HepG2 (cell line): ENCODE measurements around the gene ATP8A2. TPM values are rescaled to one million over a fixed set of nuclear protein-coding genes. Genes with fewer than 3 reads are reported as not detected.

Source experiments
- ATAC-seq: fragments of 200-7000 bp; cut with Tn5 transposase; 3 replicates; pipeline ENCODE4 v1.9.1; 2020; ENCODE audit warnings: mild to moderate bottlenecking, moderate library complexity
- BruUV-seq: library from RNA; stranded (reverse); fragments of 400-500 nt; replicated peaks from 2 replicates; lab custom pipeline; 2021; lab: Mats Ljungman, UMichigan
- CTCF ChIA-PET: fragments of 300-600 bp; formaldehyde crosslinking; extraction: SDS; loops from one replicate; lab custom pipeline; 2021; ENCODE audit warnings: low total read pairs, inconsistent platforms, low intra/inter-chr PET ratio; lab: Yijun Ruan, JAX
- POLR2A ChIA-PET: fragments of 350-600 bp; sonication (Branson Sonifier 250); formaldehyde crosslinking; loops from one replicate; lab custom pipeline; 2020; ENCODE audit warnings: antibody characterized with exemption, inconsistent platforms; lab: Yijun Ruan, JAX
- DNase-seq: peaks from one replicate; pipeline ENCODE4 v3.0.0-alpha.2; 2015; ENCODE audit warnings: low spot score
- FAIRE-seq: peaks from 3 replicates; lab custom pipeline; 2011; peaks lifted over from hg19 to GRCh38; lab: Jason Lieb, UNC
- H2AFZ ChIP-seq: one replicate; pipeline ENCODE4 v1.6.1; 2011; ENCODE audit warnings: low read length, inconsistent platforms
- H3K27ac ChIP-seq: fragments of 300-600 bp; 3 replicates; pipeline ENCODE4 v1.8.0; 2011; ENCODE audit warnings: mixed run types, mild to moderate bottlenecking, mixed read lengths, low read length, inconsistent platforms; ENCODE audit not compliant: insufficient read depth; ENCODE audit errors: extremely low read length
- H3K27me3 ChIP-seq, 2 experiments: fragments of 200-600 bp in 1 of 2; 2 replicates in 1 of 2; 3 replicates in 1 of 2; pipeline versions ENCODE4 v1.6.0 to v1.8.0; 2011; ENCODE audit warnings: low read length in 2 of 2, mild to moderate bottlenecking in 2 of 2, moderate library complexity in 2 of 2, inconsistent platforms in 1 of 2; ENCODE audit not compliant: insufficient read depth in 2 of 2, control insufficient read depth in 1 of 2
- H3K36me3 ChIP-seq, 2 experiments: fragments of 200-600 bp in 1 of 2; replicated peaks in 1 of 2; 2 replicates in 1 of 2; 3 replicates in 1 of 2; pipeline versions ENCODE4 v1.5.1 to v1.8.0; 2011; ENCODE audit warnings: low read length in 2 of 2, inconsistent platforms in 1 of 2; ENCODE audit not compliant: insufficient read depth in 2 of 2, control insufficient read depth in 1 of 2
- H3K4me1 ChIP-seq: 2 replicates; pipeline ENCODE4 v1.5.1; 2012; ENCODE audit warnings: low read length, inconsistent platforms; ENCODE audit not compliant: insufficient read depth
- H3K4me2 ChIP-seq: 2 replicates; pipeline ENCODE4 v1.6.0; 2011; ENCODE audit warnings: low read depth, low read length, inconsistent platforms
- H3K4me3 ChIP-seq, 3 experiments: fragments of 200-600 bp in 1 of 3; sonication (generic), shearing (Covaris generic) in 1 of 3; replicated peaks in 1 of 3; 2 replicates each; pipeline ENCODE4 v1.5.1; 2011 to 2016; ENCODE audit warnings: low read length in 3 of 3, inconsistent platforms in 2 of 3, low read depth in 2 of 3, mild to moderate bottlenecking in 2 of 3, control low read depth in 1 of 3, mixed read lengths in 1 of 3; ENCODE audit not compliant: insufficient read depth in 1 of 3
- H3K79me2 ChIP-seq: one replicate; pipeline ENCODE4 v1.6.1; 2011; ENCODE audit warnings: low read length, inconsistent platforms; ENCODE audit not compliant: insufficient read depth
- H3K9ac ChIP-seq: 2 replicates; pipeline ENCODE4 v1.6.0; 2011; ENCODE audit warnings: mild to moderate bottlenecking, low read depth, low read length, inconsistent platforms; ENCODE audit not compliant: insufficient read depth
- H3K9me3 ChIP-seq: 2 replicates; pipeline ENCODE4 v1.5.1; 2012; ENCODE audit warnings: mild to moderate bottlenecking, low read length
- H4K20me1 ChIP-seq: 2 replicates; pipeline ENCODE4 v1.6.0; 2011; ENCODE audit warnings: inconsistent platforms, mild to moderate bottlenecking, low read length, moderate library complexity; ENCODE audit not compliant: insufficient read depth
- BHLHE40 ChIP-seq: IDR thresholded peaks from 2 replicates; pipeline ENCODE4 v1.6.1; 2011; ENCODE audit warnings: low read length, improper control_type of control experiment
- FOXK2 ChIP-seq: fragments of 450-650 bp; IDR thresholded peaks from 2 replicates; pipeline ENCODE4 v1.6.1; 2016
- IRX3 ChIP-seq: sonication (generic); formaldehyde crosslinking; IDR thresholded peaks from 2 replicates; pipeline ENCODE4 v1.8.1; 2023; ENCODE audit warnings: mild to moderate bottlenecking, low read depth, missing genetic modification reagents, borderline replicate concordance
- JARID2 ChIP-seq: sonication (generic); formaldehyde crosslinking; IDR thresholded peaks from 2 replicates; pipeline ENCODE4 v1.8.1; 2023; ENCODE audit warnings: missing genetic modification reagents, inconsistent platforms; ENCODE audit not compliant: insufficient replicate concordance
- JUNB ChIP-seq: sonication (generic); formaldehyde crosslinking; IDR thresholded peaks from 2 replicates; pipeline ENCODE4 v1.8.0; 2022; ENCODE audit warnings: missing genetic modification reagents, mild to moderate bottlenecking, borderline replicate concordance
- KLF12 ChIP-seq: sonication (generic); formaldehyde crosslinking; IDR thresholded peaks from 2 replicates; pipeline ENCODE4 v1.4.0; 2020; ENCODE audit warnings: missing genetic modification reagents, borderline replicate concordance
- RNF2 ChIP-seq: fragments of 450-650 bp; conservative IDR thresholded peaks from 2 replicates; pipeline ENCODE4 v1.6.1; 2016; ENCODE audit warnings: low read depth
- SP140L ChIP-seq: sonication (generic); formaldehyde crosslinking; IDR thresholded peaks from 2 replicates; pipeline ENCODE4 v1.4.0; 2020; ENCODE audit warnings: missing genetic modification reagents, borderline replicate concordance
- U2AF1 ChIP-seq: fragments of 200-400 bp; formaldehyde crosslinking; optimal IDR thresholded peaks from 2 replicates; pipeline ENCODE3; 2017; ENCODE audit warnings: mild to moderate bottlenecking, low read depth, low read length
- ZKSCAN5 ChIP-seq: sonication (generic); formaldehyde crosslinking; IDR thresholded peaks from 2 replicates; pipeline ENCODE4 v1.5.1; 2020; ENCODE audit warnings: mild to moderate bottlenecking, missing genetic modification reagents
- ZNF224 ChIP-seq: sonication (generic); formaldehyde crosslinking; IDR thresholded peaks from 2 replicates; pipeline ENCODE4 v1.5.0; 2020; ENCODE audit warnings: mild to moderate bottlenecking, missing genetic modification reagents
- ZNF33B ChIP-seq: sonication (generic); formaldehyde crosslinking; IDR thresholded peaks from 2 replicates; pipeline ENCODE4 v1.5.1; 2020; ENCODE audit warnings: mild to moderate bottlenecking, missing genetic modification reagents
- ZNF460 ChIP-seq: sonication (generic); formaldehyde crosslinking; IDR thresholded peaks from 2 replicates; pipeline ENCODE4 v1.5.1; 2020; ENCODE audit warnings: missing genetic modification reagents, mild to moderate bottlenecking, borderline replicate concordance
- ZNF703 ChIP-seq: sonication (generic); formaldehyde crosslinking; IDR thresholded peaks from 2 replicates; pipeline ENCODE4 v1.5.1; 2020; ENCODE audit warnings: missing genetic modification reagents, mild to moderate bottlenecking, moderate library complexity, borderline replicate concordance
- ZNF777 ChIP-seq: sonication (generic); formaldehyde crosslinking; IDR thresholded peaks from 2 replicates; pipeline ENCODE4 v1.4.0; 2020; ENCODE audit warnings: missing genetic modification reagents
- ZZZ3 ChIP-seq: sonication (generic); formaldehyde crosslinking; IDR thresholded peaks from 2 replicates; pipeline ENCODE4 v1.4.0; 2020; ENCODE audit warnings: missing genetic modification reagents, mild to moderate bottlenecking, borderline replicate concordance
- in situ Hi-C: cut with HindIII; loops from 2 replicates; pipeline ENCODE4 v1.10.0; 2017; ENCODE audit warnings: low pct_unique_long_range_greater_than_20kb; ENCODE audit not compliant: extremely low pct_ligation_motif_present
- intact Hi-C: fragments of 100-400 bp; cut with micrococcal nuclease; formaldehyde crosslinking; loops from one replicate; pipeline ENCODE4 v1.10.0; 2022; ENCODE audit not compliant: unreplicated experiment
- polyA plus RNA-seq, 8 experiments: library from polyadenylated mRNA; depleted of rRNA in 3 of 8; stranded (reverse) in 7 of 8; unstranded in 1 of 8; fragments of >200 nt; fragmentation: Illumina TruSeq in 4 of 8; extraction: Trizol in 4 of 8; gene quantifications; 2 replicates each; pipeline versions ENCODE4 v1.2.1 to v1.2.3, GENCODE V29; 2011 to 2016; ENCODE audit warnings: low read depth in 4 of 8, missing spikeins in 1 of 8, mixed read lengths in 1 of 8; ENCODE audit not compliant: insufficient read depth in 1 of 8
- total RNA-seq, 5 experiments: library from RNA; depleted of rRNA; stranded (reverse); fragments of >200 nt; fragmentation: Illumina TruSeq; extraction: Trizol; gene quantifications; 2 replicates each; pipeline ENCODE4 v1.2.3, GENCODE V29; 2016; ENCODE audit warnings: low read depth in 1 of 5
- TF ChIP-seq, protein P1 (sequence below): sonication (generic); formaldehyde crosslinking; IDR thresholded peaks from 2 replicates; pipeline ENCODE4 v1.4.0; 2020; ENCODE audit warnings: mild to moderate bottlenecking, missing genetic modification reagents, borderline replicate concordance
- TF ChIP-seq, protein P2 (sequence below): IDR thresholded peaks from 2 replicates; pipeline ENCODE4 v1.6.1; 2016; ENCODE audit warnings: low read depth, control low read depth
- TF ChIP-seq, protein P3 (sequence below): sonication (generic); formaldehyde crosslinking; IDR thresholded peaks from 2 replicates; pipeline ENCODE4 v1.5.0; 2020; ENCODE audit warnings: mild to moderate bottlenecking, missing genetic modification reagents

ATP8A2 gene
- total and polyA plus RNA-seq, 2 of the 13 experiments (the other 11 are each of a cell fraction or from before 2014, with no cell fraction given): 0.09 TPM; not detected in 1

DNA sequence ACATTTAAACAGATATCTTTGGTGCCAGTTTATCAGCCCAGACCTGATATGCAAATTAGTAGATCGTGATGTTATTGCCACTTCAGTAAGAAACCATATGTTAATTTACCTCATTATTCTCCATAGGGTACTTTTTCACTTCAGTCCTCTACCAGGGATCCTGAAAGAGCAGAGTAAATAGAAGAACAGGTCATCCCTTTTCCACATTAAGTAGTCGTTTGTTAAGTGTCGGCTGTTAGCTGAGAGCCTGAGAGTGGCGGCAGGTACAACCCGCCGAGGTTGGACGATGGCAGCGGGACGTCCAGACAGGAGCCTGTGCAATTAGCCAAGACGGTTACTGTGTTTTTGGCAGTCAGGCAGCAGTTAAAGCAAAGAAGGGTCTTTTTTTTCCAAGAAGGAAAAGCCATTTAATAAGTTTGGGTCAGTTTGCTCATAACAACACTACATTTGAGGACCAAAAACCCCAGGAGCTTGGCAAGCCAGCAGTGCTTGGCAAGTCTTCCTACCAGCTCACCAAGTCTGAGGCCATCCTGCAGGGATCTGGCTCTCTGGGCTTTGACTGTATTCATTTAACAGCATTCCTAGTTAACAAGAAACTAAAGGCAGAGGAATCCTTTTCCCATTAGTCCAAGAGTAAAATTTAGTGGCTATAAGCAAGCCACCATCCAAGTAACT lies 448.2 kb downstream of the ATP8A2 start (continued):
- TF ChIP-seq RNF2 (no peak), ZKSCAN5 (CRISPR knock-in tag) (no peak), KLF12 (no peak), U2AF1 (no peak), JUNB (no peak)
- TF ChIP-seq, protein P1, sequence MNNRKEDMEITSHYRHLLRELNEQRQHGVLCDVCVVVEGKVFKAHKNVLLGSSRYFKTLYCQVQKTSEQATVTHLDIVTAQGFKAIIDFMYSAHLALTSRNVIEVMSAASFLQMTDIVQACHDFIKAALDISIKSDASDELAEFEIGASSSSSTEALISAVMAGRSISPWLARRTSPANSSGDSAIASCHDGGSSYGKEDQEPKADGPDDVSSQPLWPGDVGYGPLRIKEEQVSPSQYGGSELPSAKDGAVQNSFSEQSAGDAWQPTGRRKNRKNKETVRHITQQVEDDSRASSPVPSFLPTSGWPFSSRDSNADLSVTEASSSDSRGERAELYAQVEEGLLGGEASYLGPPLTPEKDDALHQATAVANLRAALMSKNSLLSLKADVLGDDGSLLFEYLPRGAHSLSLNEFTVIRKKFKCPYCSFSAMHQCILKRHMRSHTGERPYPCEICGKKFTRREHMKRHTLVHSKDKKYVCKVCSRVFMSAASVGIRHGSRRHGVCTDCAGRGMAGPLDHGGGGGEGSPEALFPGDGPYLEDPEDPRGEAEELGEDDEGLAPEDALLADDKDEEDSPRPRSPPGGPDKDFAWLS (CRISPR knock-in tag): no peak

DNA sequence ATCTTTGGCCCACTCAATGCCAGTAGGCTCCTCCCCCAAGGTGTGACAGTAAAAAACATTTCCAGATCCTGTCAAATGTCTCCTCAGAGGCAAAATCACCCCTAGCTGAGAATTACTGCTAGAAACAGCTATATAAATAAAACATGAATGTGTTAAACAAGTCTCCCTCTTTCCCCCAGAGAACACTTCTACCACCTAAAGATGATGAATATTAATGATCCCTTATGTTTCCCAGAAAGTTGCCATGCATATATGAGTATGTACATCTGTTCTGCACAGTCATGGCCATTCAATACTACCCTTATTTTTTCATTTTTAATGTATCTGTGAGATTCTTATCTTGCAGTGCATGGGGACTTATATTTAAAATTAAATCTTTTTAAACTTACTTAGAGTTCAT lies 450.0 kb downstream of the ATP8A2 start:
- Histone ChIP-seq H3K4me3 (no peak overlapping the region), H3K27ac (no peak overlapping the region), H3K9ac (no peak overlapping the region), H3K9me3 (no peaks in the 10 kb centered on the region), H3K79me2 (no peaks in the 10 kb centered on the region), H4K20me1 (no peaks in the 10 kb centered on the region), H2AFZ (no peak overlapping the region), H3K36me3 (no peaks in the 10 kb centered on the region), H3K4me2 (no peak overlapping the region), H3K27me3 (no peaks in the 10 kb centered on the region), H3K4me1 (no peaks in the 10 kb centered on the region)
- in situ Hi-C loops: no loop called here
- TF ChIP-seq ZNF460 (CRISPR knock-in tag) (no peak), SP140L (no peak), ZNF33B (no peak), FOXK2 (no peak), ZNF777 (no peak), ZNF703 (CRISPR knock-in tag) (no peak), ZNF224 (no peak), IRX3 (CRISPR knock-in tag) (no peak), ZZZ3 (CRISPR knock-in tag) (no peak), JARID2 (no peak), BHLHE40 (no peak)
- TF ChIP-seq, protein P2, sequence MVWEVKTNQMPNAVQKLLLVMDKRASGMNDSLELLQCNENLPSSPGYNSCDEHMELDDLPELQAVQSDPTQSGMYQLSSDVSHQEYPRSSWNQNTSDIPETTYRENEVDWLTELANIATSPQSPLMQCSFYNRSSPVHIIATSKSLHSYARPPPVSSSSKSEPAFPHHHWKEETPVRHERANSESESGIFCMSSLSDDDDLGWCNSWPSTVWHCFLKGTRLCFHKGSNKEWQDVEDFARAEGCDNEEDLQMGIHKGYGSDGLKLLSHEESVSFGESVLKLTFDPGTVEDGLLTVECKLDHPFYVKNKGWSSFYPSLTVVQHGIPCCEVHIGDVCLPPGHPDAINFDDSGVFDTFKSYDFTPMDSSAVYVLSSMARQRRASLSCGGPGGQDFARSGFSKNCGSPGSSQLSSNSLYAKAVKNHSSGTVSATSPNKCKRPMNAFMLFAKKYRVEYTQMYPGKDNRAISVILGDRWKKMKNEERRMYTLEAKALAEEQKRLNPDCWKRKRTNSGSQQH (CRISPR knock-in tag): no peak
- TF ChIP-seq, protein P3, sequence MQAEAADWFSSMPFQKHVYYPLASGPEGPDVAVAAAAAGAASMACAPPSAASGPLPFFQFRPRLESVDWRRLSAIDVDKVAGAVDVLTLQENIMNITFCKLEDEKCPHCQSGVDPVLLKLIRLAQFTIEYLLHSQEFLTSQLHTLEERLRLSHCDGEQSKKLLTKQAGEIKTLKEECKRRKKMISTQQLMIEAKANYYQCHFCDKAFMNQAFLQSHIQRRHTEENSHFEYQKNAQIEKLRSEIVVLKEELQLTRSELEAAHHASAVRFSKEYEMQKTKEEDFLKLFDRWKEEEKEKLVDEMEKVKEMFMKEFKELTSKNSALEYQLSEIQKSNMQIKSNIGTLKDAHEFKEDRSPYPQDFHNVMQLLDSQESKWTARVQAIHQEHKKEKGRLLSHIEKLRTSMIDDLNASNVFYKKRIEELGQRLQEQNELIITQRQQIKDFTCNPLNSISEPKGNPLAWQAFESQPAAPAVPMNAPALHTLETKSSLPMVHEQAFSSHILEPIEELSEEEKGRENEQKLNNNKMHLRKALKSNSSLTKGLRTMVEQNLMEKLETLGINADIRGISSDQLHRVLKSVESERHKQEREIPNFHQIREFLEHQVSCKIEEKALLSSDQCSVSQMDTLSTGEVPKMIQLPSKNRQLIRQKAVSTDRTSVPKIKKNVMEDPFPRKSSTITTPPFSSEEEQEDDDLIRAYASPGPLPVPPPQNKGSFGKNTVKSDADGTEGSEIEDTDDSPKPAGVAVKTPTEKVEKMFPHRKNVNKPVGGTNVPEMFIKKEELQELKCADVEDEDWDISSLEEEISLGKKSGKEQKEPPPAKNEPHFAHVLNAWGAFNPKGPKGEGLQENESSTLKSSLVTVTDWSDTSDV (CRISPR knock-in tag): no peak
- ATAC-seq (no peak), DNase-seq (no peak), FAIRE-seq (no peak)
- intact Hi-C loops: no loop called here
- no TSS peak for BruUV-seq
- ChIA-PET POLR2A (no interaction called here), CTCF (no interaction called here)
